Cardiac muscle cell (in vitro differentiated cells and primary cell): ENCODE data around the gene MAML3. TPM values are rescaled to one million over a fixed set of nuclear protein-coding genes. Genes with fewer than 3 reads are reported as not detected.

Source experiments
- DNase-seq, 2 donors: peaks; one replicate each; pipeline versions ENCODE4 v3.0.0 to v3.0.0-alpha.2; 2010 to 2017; ENCODE audit warnings: low read depth in 1 of 2, low spot score in 1 of 2
- H3K27ac ChIP-seq: fragments of 200-600 bp; sonication (generic); 2 replicates; pipeline ENCODE4 v1.5.1; 2016
- H3K27me3 ChIP-seq: fragments of 200-600 bp; sonication (generic); 2 replicates; pipeline ENCODE4 v1.6.0; 2016; ENCODE audit warnings: control low read depth
- H3K36me3 ChIP-seq: fragments of 200-600 bp; sonication (generic); 2 replicates; pipeline ENCODE4 v1.5.1; 2016; ENCODE audit warnings: control low read depth
- H3K4me1 ChIP-seq: fragments of 200-600 bp; sonication (generic); 2 replicates; pipeline ENCODE4 v1.8.1; 2017; ENCODE audit warnings: low read depth, mild to moderate bottlenecking, mixed run types
- H3K4me3 ChIP-seq: fragments of 200-600 bp; sonication (generic); 2 replicates; pipeline ENCODE4 v1.5.1; 2016; ENCODE audit warnings: mild to moderate bottlenecking
- H3K9me3 ChIP-seq: fragments of 200-600 bp; sonication (generic); 2 replicates; pipeline ENCODE4 v1.5.1; 2017; ENCODE audit warnings: low read depth, mild to moderate bottlenecking, control low read depth
- CTCF ChIP-seq: IDR thresholded peaks from 2 replicates; pipeline ENCODE4 v1.5.1; 2012; ENCODE audit warnings: low read depth, mild to moderate bottlenecking, low read length
- polyA plus RNA-seq: library from polyadenylated mRNA; unstranded; fragments of >200 nt; fragmentation: Nextera tagmentation; extraction: Ambion mirVana; gene quantifications from 2 replicates; pipeline ENCODE4 v1.2.1, GENCODE V29; 2016
- total RNA-seq: library from RNA; depleted of rRNA; stranded (reverse); fragments of >200 nt; gene quantifications from 2 replicates; pipeline ENCODE4 v1.2.3, GENCODE V29; 2016

MAML3 gene
- total and polyA plus RNA-seq, 2 experiments from 2014 or later = 7.8 to 22.8 TPM

- DNase-seq = no peak
- H3K9me3 ChIP-seq = no peaks in the 10 kb centered on the region
- H3K4me1 ChIP-seq = peaks cover 18% of the 10 kb centered on the region
- no peaks in the 10 kb centered on the region for H3K36me3 ChIP-seq
- no peaks in the 10 kb centered on the region for H3K27me3 ChIP-seq
- TF ChIP-seq CTCF = no peak
- H3K4me3 ChIP-seq = no peak overlapping the region
- H3K27ac ChIP-seq = no peak overlapping the region
These were observed 280.7 kb downstream of the MAML3 start for GRCh38 chr4:139873111-139873860.

GRCh38 chr4:139872274-139872673, 281.7 kb downstream of the MAML3 start:
- Histone ChIP-seq H3K4me3 (no peak overlapping the region), H3K27me3 (no peaks in the 10 kb centered on the region)
- peak in 1 of 2 donors; percentile 89 for DNase-seq

GRCh38 chr4:139869810-139870209, 284.2 kb downstream of the MAML3 start:
- no peak for DNase-seq
- H3K9me3 ChIP-seq = no peaks in the 10 kb centered on the region
- H3K27ac ChIP-seq = no peak overlapping the region
- no peaks in the 10 kb centered on the region for H3K27me3 ChIP-seq
- no peaks in the 10 kb centered on the region for H3K4me1 ChIP-seq
- H3K36me3 ChIP-seq = no peaks in the 10 kb centered on the region
- no peak overlapping the region for H3K4me3 ChIP-seq
- no peak for TF ChIP-seq CTCF

More at GRCh38 chr4:139872274-139872673, 281.7 kb downstream of the MAML3 start:
- no peak for TF ChIP-seq CTCF
- H3K27ac ChIP-seq = no peak overlapping the region
- no peaks in the 10 kb centered on the region for H3K9me3 ChIP-seq
- peaks cover 18% of the 10 kb centered on the region for H3K4me1 ChIP-seq
- no peaks in the 10 kb centered on the region for H3K36me3 ChIP-seq

- H3K9me3 ChIP-seq = no peaks in the 10 kb centered on the region
- no peaks in the 10 kb centered on the region for H3K27me3 ChIP-seq
- no peak for DNase-seq
- H3K27ac ChIP-seq = peak overlapping the region; percentile 16
- TF ChIP-seq CTCF = no peak
- H3K4me1 ChIP-seq = no peaks in the 10 kb centered on the region
- H3K4me3 ChIP-seq = no peak overlapping the region
- H3K36me3 ChIP-seq = no peaks in the 10 kb centered on the region
These were observed 287.6 kb downstream of the MAML3 start for GRCh38 chr4:139866276-139866962.

GRCh38 chr4:139865537-139865936, 288.4 kb downstream of the MAML3 start:
- no peak for DNase-seq
- H3K27ac ChIP-seq = no peak overlapping the region
- H3K36me3 ChIP-seq = no peaks in the 10 kb centered on the region
- TF ChIP-seq CTCF = no peak
- H3K4me1 ChIP-seq = no peaks in the 10 kb centered on the region
- H3K9me3 ChIP-seq = no peaks in the 10 kb centered on the region
- H3K27me3 ChIP-seq = no peaks in the 10 kb centered on the region
- no peak overlapping the region for H3K4me3 ChIP-seq
